Parathyroid adenoma (tissue), 2 donors: Measurements from ENCODE around the gene FAM83G.

Experiments
- H2AFZ ChIP-seq: fragments of 300-600 bp; sonication (generic); one replicate; pipeline ENCODE4 v1.7.0; 2017; ENCODE audit warnings: antibody characterized with exemption, mild to moderate bottlenecking
- H3K27ac ChIP-seq: fragments of 300-600 bp; sonication (generic); one replicate; pipeline ENCODE4 v1.7.0; 2017
- H3K27me3 ChIP-seq: fragments of 300-600 bp; sonication (generic); one replicate; pipeline ENCODE4 v1.7.0; 2017; ENCODE audit warnings: low read length; ENCODE audit not compliant: control insufficient read depth, insufficient read depth
- H3K36me3 ChIP-seq: fragments of 300-600 bp; sonication (generic); one replicate; pipeline ENCODE4 v1.7.0; 2017; ENCODE audit warnings: low read length; ENCODE audit not compliant: control insufficient read depth, insufficient read depth
- H3K4me1 ChIP-seq: fragments of 300-600 bp; sonication (generic); one replicate; pipeline ENCODE4 v1.7.0; 2017; ENCODE audit warnings: control low read depth
- H3K4me2 ChIP-seq: fragments of 300-600 bp; sonication (generic); one replicate; pipeline ENCODE4 v1.7.0; 2017; ENCODE audit warnings: low read length
- H3K4me3 ChIP-seq: fragments of 300-600 bp; sonication (generic); one replicate; pipeline ENCODE4 v1.7.0; 2017; ENCODE audit warnings: low read depth, low read length
- H3K79me2 ChIP-seq: fragments of 300-600 bp; sonication (generic); one replicate; pipeline ENCODE4 v1.7.0; 2017; ENCODE audit warnings: control low read depth
- H3K9ac ChIP-seq: fragments of 300-600 bp; sonication (generic); one replicate; pipeline ENCODE4 v1.7.0; 2017; ENCODE audit warnings: mild to moderate bottlenecking
- H3K9me3 ChIP-seq: fragments of 300-600 bp; sonication (generic); one replicate; pipeline ENCODE4 v1.7.0; 2017; ENCODE audit warnings: low read length; ENCODE audit not compliant: control insufficient read depth
- CTCF ChIP-seq: fragments of 300-600 bp; sonication (generic); IDR thresholded peaks from one replicate; pipeline ENCODE4 v1.7.0; 2017; ENCODE audit warnings: antibody characterized with exemption, mild to moderate bottlenecking
- donor health status: primary hyperparathyroidism.

Gene FAM83G

GRCh38 chr17:18997650-18998196 is 6.8 kb downstream of the FAM83G start:
- no peak overlapping the region for H3K9ac ChIP-seq
- no peaks in the 10 kb centered on the region for H3K36me3 ChIP-seq
- peaks cover 16% of the 10 kb centered on the region for H3K4me1 ChIP-seq
- H3K79me2 ChIP-seq = peaks cover 14% of the 10 kb centered on the region
- no peak for TF ChIP-seq CTCF
- H3K27me3 ChIP-seq = no peaks in the 10 kb centered on the region
- H3K9me3 ChIP-seq = no peaks in the 10 kb centered on the region
- H3K4me2 ChIP-seq = no peak overlapping the region
- no peak overlapping the region for H3K27ac ChIP-seq
- H2AFZ ChIP-seq = no peak overlapping the region
- H3K4me3 ChIP-seq = no peak overlapping the region

GRCh38 chr17:18996458-18996857 is 8.1 kb downstream of the FAM83G start:
- no peaks in the 10 kb centered on the region for H3K36me3 ChIP-seq
- no peak for TF ChIP-seq CTCF
- H3K27ac ChIP-seq = no peak overlapping the region
- H3K4me2 ChIP-seq = no peak overlapping the region
- peaks cover 14% of the 10 kb centered on the region for H3K79me2 ChIP-seq
- H3K9ac ChIP-seq = no peak overlapping the region
- peaks cover 12% of the 10 kb centered on the region for H3K4me1 ChIP-seq
- H3K27me3 ChIP-seq = no peaks in the 10 kb centered on the region
- no peaks in the 10 kb centered on the region for H3K9me3 ChIP-seq
- H3K4me3 ChIP-seq = no peak overlapping the region
- H2AFZ ChIP-seq = no peak overlapping the region

- H3K9me3 ChIP-seq = no peaks in the 10 kb centered on the region
- H3K79me2 ChIP-seq = peaks cover 11% of the 10 kb centered on the region
- H3K27me3 ChIP-seq = no peaks in the 10 kb centered on the region
- no peak overlapping the region for H3K27ac ChIP-seq
- H3K4me3 ChIP-seq = no peak overlapping the region
- H3K36me3 ChIP-seq = no peaks in the 10 kb centered on the region
- H3K9ac ChIP-seq = no peak overlapping the region
- H2AFZ ChIP-seq = no peak overlapping the region
- H3K4me1 ChIP-seq = no peaks in the 10 kb centered on the region
- no peak overlapping the region for H3K4me2 ChIP-seq
- no peak for TF ChIP-seq CTCF
These were observed 9.3 kb downstream of the FAM83G start for GRCh38 chr17:18995220-18995619.

- no peak for TF ChIP-seq CTCF
- H3K36me3 ChIP-seq = no peaks in the 10 kb centered on the region
- H2AFZ ChIP-seq = no peak overlapping the region
- H3K9ac ChIP-seq = no peak overlapping the region
- H3K4me2 ChIP-seq = no peak overlapping the region
- H3K27ac ChIP-seq = no peak overlapping the region
- no peaks in the 10 kb centered on the region for H3K4me1 ChIP-seq
- H3K79me2 ChIP-seq = peaks cover 5% of the 10 kb centered on the region
- H3K4me3 ChIP-seq = no peak overlapping the region
- no peaks in the 10 kb centered on the region for H3K27me3 ChIP-seq
- no peaks in the 10 kb centered on the region for H3K9me3 ChIP-seq
These were observed 9.9 kb downstream of the FAM83G start for GRCh38 chr17:18994631-18995030.

- Histone ChIP-seq H3K9ac (no peak overlapping the region), H3K79me2 (peaks cover 5% of the 10 kb centered on the region), H3K4me2 (no peak overlapping the region), H3K36me3 (no peaks in the 10 kb centered on the region), H3K4me3 (no peak overlapping the region), H3K9me3 (no peaks in the 10 kb centered on the region), H3K27me3 (no peaks in the 10 kb centered on the region), H3K4me1 (no peaks in the 10 kb centered on the region), H3K27ac (no peak overlapping the region), H2AFZ (no peak overlapping the region)
- TF ChIP-seq CTCF = no peak
These were observed 10.5 kb downstream of the FAM83G start for GRCh38 chr17:18993905-18994526.
